Amniotic epithelial cell (primary cell): Measurements from ENCODE around the gene CIRBP.
"Not testable (repeated sequence)": the region's sequence is repeated elsewhere in the genome, so short reads cannot be mapped to it uniquely, and the experiment has no call there.

Experiments
- DNase-seq: peaks from one replicate; pipeline ENCODE4 v3.0.0-alpha.2; 2010; ENCODE audit warnings: low read depth

The CIRBP gene

DNA sequence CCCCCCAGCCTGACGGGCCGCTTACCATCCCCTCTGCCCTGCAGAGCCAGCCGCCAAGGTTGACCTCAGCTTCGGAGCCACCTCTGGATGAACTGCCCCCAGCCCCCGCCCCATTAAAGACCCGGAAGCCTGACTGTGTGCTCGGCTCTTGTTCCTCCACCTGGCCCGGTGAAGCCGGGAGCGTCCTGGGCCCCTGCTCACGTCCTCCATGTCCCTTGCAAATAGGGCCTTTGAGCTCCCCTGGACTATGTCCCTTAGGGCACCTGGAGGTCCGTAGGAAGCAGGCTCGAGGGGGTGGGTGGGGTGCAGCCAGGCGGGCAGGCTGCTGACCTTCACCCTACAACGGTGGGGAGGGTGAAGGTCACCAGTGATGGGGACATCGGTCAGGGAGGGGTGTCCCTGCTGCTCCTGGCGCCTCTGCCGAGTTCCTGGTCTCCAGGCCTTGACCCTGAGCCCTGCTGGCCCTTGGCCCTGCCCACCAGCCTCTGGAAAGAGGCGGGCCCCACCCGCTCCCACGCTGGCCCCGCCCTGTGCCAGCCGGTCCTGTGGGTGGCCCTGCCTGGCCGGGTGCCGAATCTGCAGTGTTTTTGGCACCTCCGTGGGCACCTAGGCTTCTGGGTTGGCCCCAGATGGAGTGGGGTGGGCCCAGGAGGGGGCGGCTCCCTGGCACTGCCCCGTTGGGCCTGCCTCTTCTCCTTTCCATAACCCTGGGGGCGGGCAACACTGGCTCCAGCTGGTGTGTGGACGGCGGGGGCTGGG is 24.3 kb upstream of the CIRBP start:
- DNase-seq: no peak

DNA sequence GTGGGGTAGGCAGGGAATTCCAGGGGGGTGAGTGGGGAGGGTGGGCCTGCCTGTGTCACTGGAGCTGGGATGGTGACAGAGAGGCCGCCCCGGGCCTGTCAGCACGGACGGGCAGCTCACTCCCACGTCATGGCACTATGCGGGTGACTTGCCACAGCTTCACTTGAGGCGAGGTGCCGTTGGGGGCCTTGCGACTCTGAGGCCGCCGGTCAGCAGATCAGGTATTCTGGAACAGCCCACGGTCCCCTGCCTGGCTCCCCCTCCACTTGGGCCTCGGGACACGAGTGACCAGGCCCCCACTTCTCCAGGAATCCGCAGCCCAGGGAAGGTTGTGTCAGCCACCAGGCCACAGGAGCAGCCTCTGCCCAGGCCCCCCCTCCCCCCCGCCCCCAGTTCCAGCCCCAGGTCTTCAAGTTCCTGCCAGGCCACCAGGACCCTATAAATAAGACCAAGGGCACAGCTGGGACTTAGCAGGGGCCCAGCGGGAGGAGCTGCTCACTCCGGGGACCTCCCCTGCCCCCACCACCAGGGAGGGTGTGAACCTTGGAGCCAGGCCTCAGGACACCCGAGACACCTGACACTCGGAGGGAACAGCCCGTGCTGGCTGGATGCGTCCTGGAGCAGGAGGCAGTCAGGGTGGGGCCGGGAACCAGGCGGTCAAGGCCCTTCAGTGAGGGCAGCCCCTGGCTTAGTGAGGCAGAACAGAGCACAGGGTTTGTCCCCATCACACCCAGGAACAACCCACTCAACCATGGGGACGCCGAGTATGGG is 23.5 kb upstream of the CIRBP start:
- no peak for DNase-seq

DNA sequence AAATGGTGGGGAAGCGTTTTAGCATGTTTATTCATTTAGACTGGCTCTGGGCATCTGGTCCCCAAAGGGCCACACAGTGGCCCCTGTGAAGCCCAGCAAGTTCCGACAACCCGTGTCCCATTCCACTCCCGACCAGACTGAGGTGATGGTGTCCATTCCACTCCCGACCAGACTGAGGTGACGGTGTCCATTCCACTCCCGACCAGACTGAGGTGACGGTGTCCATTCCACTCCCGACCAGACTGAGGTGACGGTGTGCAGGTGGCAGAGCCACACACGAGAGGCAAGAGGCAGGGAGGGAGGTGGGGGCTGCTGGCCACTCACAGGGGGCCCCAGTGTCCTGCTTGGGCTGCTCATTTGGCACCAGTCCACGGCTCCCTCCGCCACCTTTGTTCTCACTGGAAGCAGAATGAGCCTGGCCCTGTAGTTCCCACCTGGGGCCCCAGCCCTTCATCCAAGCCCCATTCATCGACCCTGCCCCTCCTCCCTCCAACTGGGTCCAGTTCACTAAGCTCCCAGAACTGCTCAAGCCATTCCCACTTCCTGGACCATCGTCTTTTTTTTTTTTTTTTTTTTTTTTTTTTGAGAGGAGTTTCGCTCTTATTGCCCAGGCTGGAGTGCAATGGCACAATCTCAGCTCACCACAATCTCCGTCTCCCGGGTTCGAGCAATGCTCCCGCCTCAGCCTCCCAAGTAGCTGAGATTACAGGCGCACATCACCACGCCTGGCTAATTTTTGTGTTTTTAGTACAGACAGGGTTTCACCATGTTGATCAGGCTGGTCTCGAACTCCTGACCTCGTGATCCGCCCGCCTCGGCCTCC is 22.7 kb upstream of the CIRBP start:
- not testable (repeated sequence) for DNase-seq

DNA sequence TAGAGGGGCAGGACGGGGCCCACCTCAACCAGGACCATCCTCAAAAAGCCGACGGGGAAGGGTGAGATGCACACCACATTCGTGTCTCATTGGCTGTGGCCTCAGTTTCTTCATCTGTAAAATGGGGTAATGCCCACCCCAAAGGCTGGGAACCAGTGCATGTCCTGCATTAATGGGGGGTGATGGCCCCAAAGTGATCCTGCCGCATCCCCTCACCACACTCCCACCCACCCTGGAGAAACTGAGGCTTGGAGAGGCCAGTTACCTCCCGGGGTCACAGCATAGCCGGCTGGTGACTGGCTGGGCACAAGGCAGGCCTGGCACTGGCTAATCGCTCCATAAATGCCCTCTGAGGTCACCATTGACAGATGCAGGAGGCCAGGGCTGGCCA is 21.4 kb upstream of the CIRBP start:
- no peak for DNase-seq

DNA sequence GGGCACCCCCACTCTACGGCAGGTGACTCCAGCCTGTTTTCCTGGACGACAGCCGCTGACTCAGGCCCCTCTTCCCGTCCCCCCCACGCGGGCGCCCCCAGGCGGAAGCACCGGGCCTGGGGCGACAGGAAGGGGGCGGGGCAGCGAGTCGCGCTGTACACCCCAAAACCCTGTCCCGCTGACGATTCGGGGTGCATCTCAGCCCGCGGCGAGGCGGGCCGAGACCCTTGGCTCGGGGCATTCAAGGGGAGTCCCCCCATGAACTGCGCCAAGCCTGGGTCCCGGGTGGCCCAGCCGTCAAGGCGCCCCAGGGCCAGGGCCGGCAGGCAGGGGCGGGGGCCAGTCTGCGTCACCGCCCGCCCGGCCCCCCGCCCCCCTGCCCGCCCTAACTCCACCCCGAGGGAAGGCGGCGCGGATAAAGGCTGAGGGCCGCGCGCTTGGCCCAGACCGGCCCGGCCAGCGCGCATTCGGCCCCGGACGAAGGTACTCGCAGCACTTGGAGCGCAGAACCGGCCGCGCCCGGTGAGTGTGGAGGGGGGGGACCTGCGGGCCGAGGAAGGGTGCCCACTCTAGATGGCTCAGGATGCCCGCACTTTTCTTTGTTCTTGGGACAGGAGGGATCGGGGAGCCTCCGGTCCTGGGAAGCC is 20.9 kb upstream of the CIRBP start, which contains the start of gene MIDN:
TSS of gene MIDN (plus strand) at position 445 of the 647 bp plus-strand sequence. CDS start 1,714 bp downstream, outside the sequence.
- peak; percentile 85 for DNase-seq

DNA sequence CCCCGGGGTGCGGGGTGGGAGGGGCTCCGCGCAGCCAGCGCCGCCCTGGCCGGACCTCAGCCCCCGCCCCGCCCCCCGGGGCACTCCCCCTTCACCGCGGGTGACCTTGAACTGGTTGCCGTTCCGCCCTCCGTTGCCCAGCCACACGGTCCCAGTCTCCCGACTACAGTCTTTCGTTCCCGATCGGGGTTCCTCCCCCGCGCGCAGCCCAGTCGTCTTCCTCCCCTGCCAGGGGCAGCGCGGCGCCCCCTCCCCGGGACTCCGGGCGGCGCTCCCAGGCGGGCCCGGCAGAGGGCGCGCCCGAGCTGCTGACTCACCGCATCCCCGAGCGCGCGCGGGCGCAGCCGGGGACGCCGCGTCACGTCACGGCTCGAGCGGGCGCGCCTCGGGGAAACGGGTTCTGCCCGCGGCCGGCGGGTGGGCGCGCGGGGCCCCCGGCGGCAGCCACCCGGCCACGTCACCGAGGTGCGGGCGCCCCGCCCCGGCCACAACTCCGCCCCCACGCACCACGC is 20.3 kb upstream of the CIRBP start:
- DNase-seq: peak; percentile 67

DNA sequence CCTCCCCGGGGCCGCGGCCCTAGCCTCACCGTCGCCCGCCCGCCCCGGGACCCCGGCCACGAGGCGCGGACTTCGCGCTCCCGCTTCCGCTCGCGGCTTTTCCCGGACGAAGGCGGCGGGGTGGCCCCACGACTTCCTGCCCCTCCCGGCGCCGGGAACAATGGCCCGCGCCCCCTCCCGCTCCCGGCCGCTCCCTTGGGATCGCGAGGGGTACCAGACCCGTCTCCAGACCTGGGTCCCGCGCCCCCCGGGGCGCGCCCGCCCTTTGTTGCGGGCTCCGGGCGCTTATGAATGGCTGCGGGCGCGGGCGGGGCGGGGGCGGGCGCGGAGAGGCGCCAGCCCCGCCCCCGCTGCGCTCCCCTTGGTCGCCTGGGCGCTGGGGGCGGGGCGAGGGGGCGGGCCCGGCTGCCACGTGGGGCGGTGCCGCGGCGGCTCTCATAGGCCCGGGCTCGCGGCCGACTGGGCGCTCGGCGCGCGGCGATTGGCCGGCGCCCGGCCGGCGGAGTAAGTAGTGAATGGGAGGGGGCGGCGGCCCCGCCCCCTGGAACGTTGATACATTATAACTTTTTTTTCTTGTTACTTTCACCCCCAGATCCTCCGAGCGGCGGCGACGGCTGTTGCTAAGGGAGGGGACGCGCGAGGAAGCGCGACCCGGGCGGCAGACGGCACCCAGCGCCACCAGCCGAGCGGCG is 19.7 kb upstream of the CIRBP start:
- peak; percentile 92 for DNase-seq

DNA sequence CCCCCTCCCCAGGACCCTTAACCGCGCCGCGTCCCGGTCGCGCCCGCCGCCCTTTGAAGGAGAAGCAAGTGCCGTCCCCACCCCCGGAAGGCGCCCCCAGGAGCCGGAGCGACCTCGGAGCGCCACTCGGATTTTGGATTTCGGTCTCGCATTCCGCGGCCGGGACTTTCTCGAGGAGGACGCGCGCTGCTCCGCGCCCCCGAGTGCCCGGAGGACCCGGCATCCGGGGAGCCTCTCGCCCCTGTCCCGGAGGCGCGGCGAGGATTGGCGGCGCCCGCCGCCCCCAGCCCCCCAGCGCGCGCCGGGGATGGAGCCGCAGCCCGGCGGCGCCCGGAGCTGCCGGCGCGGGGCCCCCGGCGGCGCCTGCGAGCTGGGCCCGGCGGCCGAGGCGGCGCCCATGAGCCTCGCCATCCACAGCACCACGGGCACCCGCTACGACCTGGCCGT is 19.1 kb upstream of the CIRBP start:
- DNase-seq: no peak

DNA sequence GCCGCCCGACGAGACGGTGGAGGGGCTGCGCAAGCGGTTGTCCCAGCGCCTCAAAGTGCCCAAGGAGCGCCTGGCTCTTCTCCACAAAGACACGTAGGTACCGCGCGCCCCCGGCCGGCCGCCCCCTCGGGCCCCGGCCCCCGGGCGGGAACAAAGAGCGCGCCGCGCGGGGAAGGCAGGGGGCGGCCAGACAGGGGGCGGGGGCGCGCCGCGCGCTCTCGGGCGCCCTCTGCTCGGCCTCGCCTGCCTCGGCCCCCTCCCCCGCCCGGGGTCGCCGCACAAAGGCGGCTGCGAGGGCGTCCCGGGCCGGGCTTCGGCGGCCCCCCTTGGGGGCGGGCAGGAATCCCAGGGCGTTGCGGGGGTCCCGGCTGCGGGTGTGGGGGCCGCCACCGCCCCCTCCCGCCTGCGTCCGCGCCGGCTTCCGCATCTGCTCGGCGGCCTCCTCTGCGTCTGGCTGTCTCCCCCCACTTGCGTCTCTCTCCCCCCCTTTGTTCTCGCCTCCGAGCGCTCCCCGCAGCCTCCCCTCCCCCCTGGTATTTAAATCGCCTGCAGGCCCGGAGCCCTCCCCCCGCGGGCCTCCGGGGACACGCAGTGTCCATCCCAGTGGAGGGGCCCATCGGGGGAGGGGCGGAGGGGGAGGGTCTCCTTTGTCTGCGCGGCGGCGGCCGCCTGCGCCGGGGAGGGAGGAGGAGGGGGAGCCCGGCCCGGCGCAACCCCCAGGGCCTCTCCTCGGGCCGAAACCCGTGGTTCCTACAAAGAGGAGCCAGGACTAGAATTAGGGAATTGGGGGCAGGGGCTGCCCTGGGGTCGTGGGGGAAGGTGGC is 18.5 kb upstream of the CIRBP start:
- peak; percentile 77 for DNase-seq

DNA sequence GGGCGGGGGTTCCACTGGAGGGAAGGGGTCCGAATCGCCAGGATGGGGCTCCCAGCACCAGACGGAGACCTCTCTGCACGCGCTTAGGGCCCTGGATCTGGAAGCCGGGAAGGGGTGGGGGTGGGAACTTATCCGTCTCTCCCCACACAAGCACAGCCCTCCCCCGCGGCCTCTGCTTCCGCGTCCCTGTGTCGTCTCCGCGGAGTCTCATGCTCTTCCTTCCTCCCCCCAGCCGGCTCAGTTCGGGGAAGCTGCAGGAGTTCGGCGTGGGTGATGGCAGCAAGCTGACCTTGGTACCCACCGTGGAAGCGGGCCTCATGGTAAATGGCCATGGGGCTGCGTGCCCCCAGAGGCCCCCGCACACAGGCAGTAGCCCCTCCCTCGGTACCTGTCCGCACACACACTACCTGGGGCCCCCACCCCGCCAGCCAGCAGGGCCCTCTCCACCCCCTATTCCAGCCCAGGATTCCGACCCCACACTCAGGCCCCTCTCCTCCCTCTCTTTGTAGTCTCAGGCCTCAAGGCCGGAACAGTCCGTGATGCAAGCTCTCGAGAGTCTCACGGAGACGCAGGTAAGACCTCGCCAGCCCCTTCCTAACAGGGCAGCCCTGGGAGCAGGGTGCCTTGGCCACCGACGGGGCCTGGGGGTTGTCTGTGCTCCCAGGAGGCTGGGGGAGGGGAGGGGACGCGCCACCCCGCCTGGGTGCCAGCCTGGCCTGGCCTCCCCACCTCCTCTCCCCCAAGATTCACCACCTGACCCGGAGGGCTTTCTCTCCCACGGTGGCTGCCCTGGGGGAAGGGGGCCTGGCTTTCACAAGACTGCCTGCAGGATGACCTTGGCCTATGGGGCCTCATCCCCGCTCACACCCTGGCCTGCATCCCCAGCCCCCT is 17.6 kb upstream of the CIRBP start:
- peak; percentile 74 for DNase-seq

DNA sequence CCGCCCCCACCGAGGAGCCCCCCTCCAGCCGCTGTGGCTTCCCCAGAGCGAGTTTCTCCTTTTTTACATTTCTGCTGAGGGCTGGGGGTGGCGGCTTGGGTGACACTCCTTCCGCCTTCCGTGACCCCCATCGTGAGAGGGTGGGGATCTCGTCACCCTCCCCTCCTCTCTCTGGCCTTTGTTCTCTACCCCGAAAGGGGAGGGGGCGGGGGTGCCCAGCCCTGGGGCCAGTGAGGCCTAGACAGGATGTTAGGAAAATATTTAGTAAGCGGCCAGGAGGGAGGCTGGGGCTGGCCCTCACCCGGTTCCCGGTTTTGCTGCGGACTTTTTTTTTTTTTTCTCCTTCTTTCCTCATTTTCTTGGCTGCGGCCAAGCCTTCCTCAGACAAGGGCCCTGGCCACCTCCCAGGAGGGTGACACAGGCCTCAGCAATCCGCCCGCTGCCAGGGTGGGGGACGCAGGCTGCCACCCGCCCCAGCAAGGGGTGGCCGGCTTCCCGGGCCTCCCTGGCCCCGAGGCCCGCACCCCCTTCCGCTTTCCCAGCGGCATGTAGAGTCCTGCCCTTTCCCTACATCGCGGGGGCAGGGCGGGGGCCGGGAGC is 16.8 kb upstream of the CIRBP start:
- DNase-seq: peak; percentile 84

DNA sequence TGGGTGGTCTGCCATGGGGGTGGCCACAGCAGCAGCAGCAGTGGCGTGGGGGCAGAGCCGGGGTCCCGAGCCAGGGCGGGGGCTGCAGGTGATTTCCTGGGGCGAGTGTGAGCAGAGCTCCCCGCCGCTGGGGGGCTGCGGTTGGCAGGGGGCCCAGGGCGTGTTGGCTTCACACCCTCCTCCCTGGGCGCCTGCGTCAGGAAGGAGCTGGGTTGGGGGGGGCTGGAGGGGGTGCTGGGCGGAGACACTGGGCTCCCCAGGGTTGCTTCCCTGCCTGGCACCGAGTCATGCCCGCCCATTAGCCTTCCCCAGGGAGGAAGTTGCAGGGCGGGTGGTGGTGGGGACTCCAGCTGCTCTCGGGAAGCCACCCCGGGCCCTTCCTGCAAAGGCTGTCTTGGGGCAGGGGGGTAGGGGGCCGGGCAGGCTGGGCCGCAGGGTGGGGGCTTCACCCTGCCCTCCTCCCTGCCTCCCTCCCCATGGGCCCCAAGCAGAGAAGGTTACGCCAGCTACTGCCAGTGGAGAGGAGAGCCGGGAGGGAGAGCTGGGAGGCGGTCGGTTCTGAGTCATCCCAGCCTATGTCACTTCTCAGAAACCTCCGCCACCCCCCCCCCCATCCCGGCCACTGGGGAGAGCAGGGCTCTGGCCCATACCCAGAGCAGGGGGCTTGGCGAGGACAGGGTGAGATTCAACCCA is 16.2 kb upstream of the CIRBP start:
- DNase-seq: peak; percentile 98

DNA sequence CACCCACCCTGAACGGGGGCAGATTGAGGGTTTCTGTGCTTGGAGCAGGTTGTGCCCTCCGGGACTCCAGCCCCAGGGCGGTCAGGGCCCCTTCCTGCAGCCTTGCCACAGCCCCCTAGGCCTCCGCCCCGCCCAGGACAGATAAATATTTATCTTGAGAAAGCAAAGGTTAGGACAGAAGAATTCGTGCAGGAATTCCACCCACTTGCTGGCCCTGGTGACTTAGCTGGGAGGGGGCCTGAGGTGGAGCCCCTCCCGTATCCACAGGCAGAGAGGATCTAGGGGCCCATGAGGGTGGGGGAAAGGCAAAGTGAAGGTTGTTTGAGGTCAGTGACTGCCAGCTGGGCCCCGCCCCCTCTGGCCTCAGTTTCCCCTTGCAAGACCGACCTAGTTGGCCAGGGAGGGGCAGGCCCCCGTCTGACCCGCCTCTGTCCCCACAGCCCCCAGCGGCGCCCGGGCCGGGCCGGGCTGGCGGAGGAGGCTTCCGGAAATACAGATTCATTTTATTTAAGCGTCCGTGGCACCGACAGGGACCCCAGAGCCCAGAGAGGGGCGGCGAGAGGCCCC is 15.5 kb upstream of the CIRBP start:
- peak; percentile 90 for DNase-seq

DNA sequence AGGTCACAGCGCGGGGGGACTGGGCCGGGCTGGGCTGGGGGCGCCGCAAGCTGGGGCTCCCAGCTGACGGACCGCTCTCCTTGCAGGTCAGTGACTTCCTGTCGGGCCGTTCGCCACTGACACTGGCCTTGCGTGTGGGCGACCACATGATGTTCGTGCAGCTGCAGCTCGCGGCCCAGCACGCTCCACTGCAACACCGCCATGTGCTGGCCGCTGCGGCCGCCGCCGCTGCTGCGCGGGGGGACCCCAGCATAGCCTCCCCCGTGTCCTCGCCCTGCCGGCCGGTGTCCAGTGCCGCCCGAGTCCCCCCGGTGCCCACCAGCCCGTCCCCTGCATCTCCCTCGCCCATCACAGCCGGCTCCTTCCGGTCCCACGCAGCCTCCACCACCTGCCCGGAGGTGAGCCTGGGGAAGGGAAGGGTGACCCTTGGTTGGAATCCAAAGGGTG is 15.0 kb upstream of the CIRBP start:
- DNase-seq: no peak

DNA sequence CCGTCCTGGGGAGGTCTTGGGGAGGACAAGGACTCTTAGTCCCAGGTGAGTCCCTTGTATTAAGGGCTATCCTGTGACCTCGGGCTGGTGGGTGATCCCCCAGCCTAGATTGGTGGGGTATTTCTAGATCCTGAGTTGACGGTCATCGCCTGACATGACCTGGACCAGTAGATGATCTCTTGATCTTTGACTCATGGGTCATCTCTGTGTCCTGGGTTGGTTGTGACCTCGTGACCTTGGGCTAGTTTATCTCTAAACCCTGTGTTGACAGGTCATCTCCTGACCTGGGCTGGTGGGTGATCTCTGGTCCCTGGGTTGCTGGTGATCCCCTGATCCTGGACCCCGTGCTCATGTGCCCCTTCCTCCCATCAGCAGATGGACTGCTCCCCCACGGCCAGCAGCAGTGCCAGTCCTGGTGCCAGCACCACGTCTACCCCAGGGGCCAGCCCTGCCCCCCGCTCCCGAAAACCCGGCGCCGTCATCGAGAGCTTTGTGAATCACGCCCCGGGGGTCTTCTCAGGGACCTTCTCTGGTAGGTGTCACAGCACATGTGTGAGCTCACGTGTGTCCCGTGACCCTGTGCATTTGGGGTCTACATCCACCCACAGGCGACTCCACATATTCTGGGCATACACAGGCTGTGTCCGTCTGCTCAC is 14.5 kb upstream of the CIRBP start:
- DNase-seq: no peak

DNA sequence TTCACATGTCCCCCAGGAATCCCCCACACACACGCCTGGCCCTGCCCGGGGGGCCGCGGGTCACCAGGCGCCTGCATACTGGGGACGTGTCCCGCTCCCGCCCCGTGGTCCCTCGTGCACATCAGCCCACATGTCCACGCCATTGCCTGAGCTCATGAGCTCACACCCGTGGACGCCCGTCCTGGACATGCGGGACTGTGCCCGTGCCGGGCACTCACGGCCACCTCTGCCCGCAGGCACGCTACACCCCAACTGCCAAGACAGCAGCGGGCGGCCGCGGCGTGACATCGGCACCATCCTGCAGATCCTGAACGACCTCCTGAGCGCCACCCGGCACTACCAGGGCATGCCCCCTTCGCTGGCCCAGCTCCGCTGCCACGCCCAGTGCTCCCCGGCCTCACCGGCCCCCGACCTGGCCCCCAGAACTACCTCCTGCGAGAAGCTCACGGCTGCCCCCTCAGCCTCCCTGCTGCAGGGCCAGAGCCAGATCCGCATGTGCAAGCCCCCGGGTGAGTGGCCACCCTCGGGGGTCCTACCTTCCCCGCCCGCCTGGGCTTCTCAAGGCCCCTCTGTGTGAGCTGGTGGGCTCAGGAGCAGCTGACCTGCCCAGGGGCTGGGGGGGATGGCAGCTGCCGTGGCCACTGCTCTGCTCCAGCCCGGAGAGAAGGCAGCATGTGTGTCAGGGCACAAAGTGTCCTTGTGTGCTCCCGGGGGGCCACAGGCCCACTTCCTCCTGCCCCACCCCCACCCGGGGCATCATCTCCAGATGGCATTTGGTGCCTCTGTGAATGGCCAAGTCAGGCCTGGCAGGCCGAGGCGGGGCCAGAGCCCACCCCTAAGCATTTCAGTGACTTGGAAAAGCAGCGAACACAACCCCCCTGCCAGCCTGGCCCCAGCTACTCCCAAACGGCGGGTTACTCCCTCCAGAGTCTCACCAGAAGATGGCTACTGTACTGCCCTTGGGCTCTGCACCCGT is 13.7 kb upstream of the CIRBP start:
- DNase-seq: no peak
